ENCODE measurements around the gene UQCRC2.

The UQCRC2 gene

GRCh38 chr16:21952793-21953540 is at the start of gene UQCRC2:
UQCRC2 (plus strand) TSS chr16:21953361; CDS start chr16:21953424, 63 bp downstream.
- no peak for TF ChIP-seq CTCF (IDR thresholded peaks at IDR 0.05)

GRCh38 chr16:21937336-21937829 is 15.8 kb upstream of the UQCRC2 start:
- no peak for TF ChIP-seq CTCF (IDR thresholded peaks at IDR 0.05)

GRCh38 chr16:21940570-21940969 is 12.6 kb upstream of the UQCRC2 start:
- no peak for TF ChIP-seq CTCF (IDR thresholded peaks at IDR 0.05)

- TF ChIP-seq CTCF (IDR thresholded peaks at IDR 0.05), result no peak
Measured at GRCh38 chr16:21943571-21943970, 9.6 kb upstream of the UQCRC2 start.

- no peak for TF ChIP-seq CTCF (IDR thresholded peaks at IDR 0.05)
Measured at GRCh38 chr16:21946889-21947635, 6.1 kb upstream of the UQCRC2 start.

GRCh38 chr16:21949713-21950260 is 3.4 kb upstream of the UQCRC2 start:
- no peak for TF ChIP-seq CTCF (IDR thresholded peaks at IDR 0.05)

GRCh38 chr16:21950782-21951521 is 2.2 kb upstream of the UQCRC2 start:
- peak; percentile 68 for TF ChIP-seq CTCF (IDR thresholded peaks at IDR 0.05)
